ENCODE measurements around the gene NELL2.

DNA sequence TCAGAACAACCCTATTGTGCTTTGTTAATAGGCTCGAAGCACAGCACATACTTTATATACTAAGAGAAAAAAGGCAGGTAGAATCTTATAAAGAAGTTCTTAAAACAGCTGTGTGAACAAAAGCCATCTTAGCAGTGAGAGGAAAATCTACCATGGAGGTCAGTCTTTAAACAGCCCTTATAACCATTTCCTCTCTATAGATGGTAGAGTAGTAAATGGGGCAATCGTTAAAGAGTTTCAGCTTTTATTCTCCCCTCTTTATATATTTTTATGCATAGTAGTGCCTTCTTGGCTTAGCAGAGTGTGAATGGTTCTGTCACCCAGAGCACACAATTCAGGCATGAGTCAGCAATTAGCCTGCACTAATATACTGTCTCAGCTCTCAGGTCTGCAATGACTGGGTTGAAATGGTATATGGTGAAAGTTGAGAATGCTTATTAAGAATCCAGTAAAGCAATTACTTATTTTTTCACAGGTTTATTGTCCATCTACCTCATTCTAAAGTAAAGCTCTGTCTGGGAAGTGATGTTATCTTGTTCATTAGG is 305.0 kb downstream of the NELL2 start:
- TF ChIP-seq CTCF (conservative IDR thresholded peaks at IDR 0.05; ENCODE audit: low read length) (no peak), EZH2phosphoT487 (IDR thresholded peaks at IDR 0.05; ENCODE audit: borderline replicate concordance, low read depth, low read length) (no peak)

Data from OCI-LY7 (cell line).